Natural killer cell (primary cell): ENCODE measurements around the gene GLI3. TPM values are rescaled to one million over a fixed set of nuclear protein-coding genes. Genes with fewer than 3 reads are reported as not detected.

Experiments used
- ATAC-seq, 3 donors: fragments of 150-1000 bp in 2 of 3; fragments of 200-7000 bp in 1 of 3; cut with Tn5 transposase; 1 replicate in 1 of 3; 2 replicates in 2 of 3; pipeline ENCODE4 v1.10.0; 2021; ENCODE audit warnings: mild to moderate bottlenecking in 2 of 3, moderate library complexity in 2 of 3
- DNase-seq, 2 donors: peaks; one replicate each; pipeline versions ENCODE4 v3.0.0 to v3.0.0-alpha.2; 2013 to 2021; ENCODE audit warnings: mixed read lengths in 1 of 2
- H3K27ac ChIP-seq: one replicate; pipeline ENCODE4 v1.5.1; 2013; ENCODE audit warnings: mild to moderate bottlenecking, low read length
- H3K27me3 ChIP-seq: one replicate; pipeline ENCODE4 v1.6.1; 2013; ENCODE audit warnings: low read length; ENCODE audit not compliant: control insufficient read depth, insufficient read depth
- H3K36me3 ChIP-seq: one replicate; pipeline ENCODE4 v1.6.1; 2013; ENCODE audit warnings: low read length; ENCODE audit not compliant: control insufficient read depth, insufficient read depth
- H3K4me1 ChIP-seq: one replicate; pipeline ENCODE4 v1.6.1; 2013; ENCODE audit warnings: low read length; ENCODE audit not compliant: control insufficient read depth, insufficient read depth
- H3K4me3 ChIP-seq: one replicate; pipeline ENCODE4 v1.5.1; 2013; ENCODE audit warnings: low read length
- H3K9me3 ChIP-seq: one replicate; pipeline ENCODE4 v1.6.1; 2013; ENCODE audit warnings: low read length; ENCODE audit not compliant: control insufficient read depth, insufficient read depth
- H3K27ac Mint-ChIP-seq, 2 donors: one replicate each; pipeline ENCODE4 v1.8.0; 2022; ENCODE audit warnings: mild to moderate bottlenecking in 2 of 2, mixed read lengths in 2 of 2, moderate library complexity in 1 of 2
- H3K27me3 Mint-ChIP-seq, 2 donors: one replicate each; pipeline ENCODE4 v1.8.0; 2022; ENCODE audit warnings: low read depth in 2 of 2, mixed read lengths in 2 of 2
- H3K36me3 Mint-ChIP-seq: one replicate; pipeline ENCODE4 v1.8.0; 2022; ENCODE audit warnings: mixed read lengths
- H3K4me1 Mint-ChIP-seq, 2 donors: one replicate each; pipeline ENCODE4 v1.8.0; 2022; ENCODE audit warnings: mixed read lengths in 2 of 2
- H3K4me3 Mint-ChIP-seq: one replicate; pipeline ENCODE4 v1.8.0; 2022; ENCODE audit warnings: mild to moderate bottlenecking, moderate library complexity, mixed read lengths
- H3K9me3 Mint-ChIP-seq, 2 donors: one replicate each; pipeline ENCODE4 v1.8.0; 2022; ENCODE audit warnings: mixed read lengths in 2 of 2
- WGBS: methylation state at CpG from one replicate; pipeline ENCODE4 v1.1.7; 2013; ENCODE audit warnings: missing lambda C conversion rate; ENCODE audit not compliant: insufficient coverage; 5-methylcytosine and 5-hydroxymethylcytosine counted together
- intact Hi-C: fragments of 100-400 bp; cut with micrococcal nuclease; formaldehyde crosslinking; loops from one replicate; pipeline ENCODE4 v1.14.2; 2022
- total RNA-seq, 4 donors: library from RNA; stranded (reverse); fragments of 120-200 nt in 1 of 4; gene quantifications; one replicate each; pipeline versions ENCODE4 v1.2.3 to v1.2.4, GENCODE V29; 2013 to 2022
- TF ChIP-seq, protein P1 (sequence below): fragments of 200-600 bp; IDR thresholded peaks from one replicate; pipeline ENCODE4 v1.8.0; 2022; ENCODE audit warnings: antibody characterized with exemption

Gene GLI3
- total RNA-seq, 3 donors from 2014 or later (not counting 1 experiment from before 2014, with no cell fraction given) = 2.9 to 4.7 (median 3.1) TPM

DNA sequence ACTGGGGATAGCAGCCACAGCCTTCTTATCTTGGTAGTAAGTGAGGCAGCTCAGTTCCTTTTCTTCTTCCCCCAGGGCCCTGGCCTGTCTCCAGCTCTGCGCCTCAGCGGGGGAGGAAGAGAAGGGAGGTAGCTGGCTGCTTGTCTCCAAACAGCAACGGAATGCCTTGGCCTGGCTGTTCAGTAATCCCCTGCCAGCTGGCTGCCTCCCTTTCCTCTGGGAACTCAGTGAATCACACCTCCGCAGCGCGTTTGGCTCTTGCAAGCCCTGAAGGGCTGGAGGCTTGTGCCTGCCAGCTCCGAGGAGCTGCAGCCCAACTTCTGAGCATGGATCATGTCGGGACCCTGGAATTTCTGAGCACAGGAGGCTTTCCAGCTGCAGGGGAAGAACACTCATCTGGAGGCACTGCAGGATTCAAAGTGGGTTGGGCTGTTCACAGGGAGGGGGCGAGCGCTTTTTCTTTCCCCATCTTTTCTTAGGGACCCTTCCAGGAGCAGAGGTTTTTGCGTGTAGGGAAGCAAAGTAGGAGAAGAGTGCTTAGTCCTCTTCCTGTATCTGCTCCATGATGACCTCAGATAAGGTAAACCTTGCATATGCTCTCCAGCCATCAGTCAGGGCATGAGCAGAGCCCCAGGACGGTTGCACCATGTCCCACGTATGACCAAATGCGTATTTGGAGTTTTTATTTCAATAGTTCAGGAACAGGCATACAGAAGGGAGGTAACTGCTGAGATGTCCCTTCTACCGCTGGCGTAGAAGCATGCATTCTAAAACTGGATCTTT is 280.9 kb downstream of the GLI3 start:
- peaks cover 10 to 38% of the 10 kb centered on the region in 2 donors for H3K27me3 Mint-ChIP-seq
- H3K4me3 ChIP-seq = no peak overlapping the region
- no peaks in the 10 kb centered on the region for H3K9me3 Mint-ChIP-seq
- H3K27ac Mint-ChIP-seq = no peak overlapping the region
- H3K27ac ChIP-seq = no peak overlapping the region
- no peaks in the 10 kb centered on the region for H3K27me3 ChIP-seq
- TF ChIP-seq, protein P1, sequence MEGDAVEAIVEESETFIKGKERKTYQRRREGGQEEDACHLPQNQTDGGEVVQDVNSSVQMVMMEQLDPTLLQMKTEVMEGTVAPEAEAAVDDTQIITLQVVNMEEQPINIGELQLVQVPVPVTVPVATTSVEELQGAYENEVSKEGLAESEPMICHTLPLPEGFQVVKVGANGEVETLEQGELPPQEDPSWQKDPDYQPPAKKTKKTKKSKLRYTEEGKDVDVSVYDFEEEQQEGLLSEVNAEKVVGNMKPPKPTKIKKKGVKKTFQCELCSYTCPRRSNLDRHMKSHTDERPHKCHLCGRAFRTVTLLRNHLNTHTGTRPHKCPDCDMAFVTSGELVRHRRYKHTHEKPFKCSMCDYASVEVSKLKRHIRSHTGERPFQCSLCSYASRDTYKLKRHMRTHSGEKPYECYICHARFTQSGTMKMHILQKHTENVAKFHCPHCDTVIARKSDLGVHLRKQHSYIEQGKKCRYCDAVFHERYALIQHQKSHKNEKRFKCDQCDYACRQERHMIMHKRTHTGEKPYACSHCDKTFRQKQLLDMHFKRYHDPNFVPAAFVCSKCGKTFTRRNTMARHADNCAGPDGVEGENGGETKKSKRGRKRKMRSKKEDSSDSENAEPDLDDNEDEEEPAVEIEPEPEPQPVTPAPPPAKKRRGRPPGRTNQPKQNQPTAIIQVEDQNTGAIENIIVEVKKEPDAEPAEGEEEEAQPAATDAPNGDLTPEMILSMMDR = no peak
- intact Hi-C loops = no loop called here
- no peak for ATAC-seq
- H3K9me3 ChIP-seq = no peaks in the 10 kb centered on the region
- H3K4me3 Mint-ChIP-seq = no peak overlapping the region
- WGBS = 47% methylated on average over 13 of the region's 16 CpGs
- no peaks in the 10 kb centered on the region for H3K36me3 Mint-ChIP-seq
- H3K36me3 ChIP-seq = no peaks in the 10 kb centered on the region
- no peaks in the 10 kb centered on the region for H3K4me1 Mint-ChIP-seq
- no peaks in the 10 kb centered on the region for H3K4me1 ChIP-seq
- DNase-seq = no peak

DNA sequence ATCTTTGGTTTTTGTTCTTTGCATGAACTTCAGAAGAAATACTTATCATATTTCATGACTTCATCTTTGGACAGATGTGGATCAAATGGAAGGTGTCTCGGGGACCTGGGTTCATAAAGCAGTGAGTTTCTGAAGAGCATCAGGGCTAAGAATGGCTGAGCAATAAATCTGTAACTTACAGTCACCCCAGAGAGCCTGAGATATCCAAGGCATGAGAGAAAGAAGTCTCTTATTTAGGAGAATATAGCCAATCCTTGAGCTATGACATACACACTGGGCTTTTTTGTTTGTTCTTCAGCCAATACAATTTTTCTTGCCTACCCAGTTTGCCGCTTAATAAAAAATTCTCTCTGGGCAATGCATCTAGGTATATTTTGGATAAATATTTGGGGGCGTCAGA is 281.6 kb downstream of the GLI3 start:
- H3K36me3 Mint-ChIP-seq = no peaks in the 10 kb centered on the region
- no peaks in the 10 kb centered on the region for H3K4me1 Mint-ChIP-seq
- no peaks in the 10 kb centered on the region for H3K36me3 ChIP-seq
- no peak for DNase-seq
- H3K4me1 ChIP-seq = no peaks in the 10 kb centered on the region
- peaks cover 14 to 45% of the 10 kb centered on the region in 2 donors for H3K27me3 Mint-ChIP-seq
- ATAC-seq = no peak
- no peak overlapping the region for H3K27ac Mint-ChIP-seq
- intact Hi-C loops = no loop called here
- TF ChIP-seq, protein P1 = no peak
- H3K9me3 Mint-ChIP-seq = no peaks in the 10 kb centered on the region
- H3K27me3 ChIP-seq = no peaks in the 10 kb centered on the region
- no peak overlapping the region for H3K27ac ChIP-seq
- no peak overlapping the region for H3K4me3 Mint-ChIP-seq
- no peak overlapping the region for H3K4me3 ChIP-seq
- H3K9me3 ChIP-seq = no peaks in the 10 kb centered on the region
- WGBS = 7% methylated on average over 2 of the region's 3 CpGs

DNA sequence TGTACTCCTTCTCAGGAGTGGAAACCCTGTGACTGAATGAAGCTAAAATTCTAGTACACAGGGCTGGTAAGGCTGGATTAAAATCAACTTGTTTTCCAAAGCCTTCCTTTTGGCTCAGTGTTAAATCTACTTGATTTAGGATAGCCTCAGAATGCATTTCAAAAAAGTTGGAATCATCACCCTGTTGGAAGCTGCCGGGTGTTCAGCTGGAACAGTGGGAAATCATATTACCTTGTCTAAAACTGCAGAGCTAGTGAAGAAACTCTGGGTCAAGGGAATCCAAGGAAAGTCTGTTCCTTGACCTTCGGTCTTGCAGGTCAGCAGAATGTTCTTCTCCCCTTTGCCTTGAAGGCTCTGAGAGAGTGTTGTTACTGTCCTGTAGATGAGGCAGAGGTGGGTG is 282.0 kb downstream of the GLI3 start:
- H3K27me3 Mint-ChIP-seq = peaks cover 16 to 46% of the 10 kb centered on the region in 2 donors
- intact Hi-C loops = no loop called here
- no peak overlapping the region for H3K27ac Mint-ChIP-seq
- H3K4me1 ChIP-seq = no peaks in the 10 kb centered on the region
- TF ChIP-seq, protein P1 = no peak
- ATAC-seq (no peak), DNase-seq (no peak)
- H3K27ac ChIP-seq = no peak overlapping the region
- H3K36me3 Mint-ChIP-seq = no peaks in the 10 kb centered on the region
- no peaks in the 10 kb centered on the region for H3K4me1 Mint-ChIP-seq
- H3K9me3 Mint-ChIP-seq = no peaks in the 10 kb centered on the region
- H3K27me3 ChIP-seq = no peaks in the 10 kb centered on the region
- no peak overlapping the region for H3K4me3 Mint-ChIP-seq
- no peaks in the 10 kb centered on the region for H3K9me3 ChIP-seq
- 81% methylated on average over 2 of the region's 2 CpGs for WGBS
- H3K4me3 ChIP-seq = no peak overlapping the region
- H3K36me3 ChIP-seq = no peaks in the 10 kb centered on the region

GRCh38 chr7:41948503-41948902 is 288.5 kb downstream of the GLI3 start:
- Mint-ChIP-seq H3K36me3 (no peaks in the 10 kb centered on the region), H3K27me3 (peaks cover 9 to 25% of the 10 kb centered on the region in 2 donors), H3K4me3 (no peak overlapping the region), H3K9me3 (no peaks in the 10 kb centered on the region), H3K4me1 (peaks cover 0 to 5% of the 10 kb centered on the region in 2 donors), H3K27ac (no peak overlapping the region)
- Histone ChIP-seq H3K9me3 (no peaks in the 10 kb centered on the region), H3K4me3 (no peak overlapping the region), H3K36me3 (no peaks in the 10 kb centered on the region), H3K27ac (no peak overlapping the region), H3K4me1 (peaks cover under 1% of the 10 kb centered on the region), H3K27me3 (no peaks in the 10 kb centered on the region)
- TF ChIP-seq, protein P1 = no peak
- no peak for ATAC-seq
- no peak for DNase-seq
- intact Hi-C loops = no loop called here
